Stimulated activated CD8-positive, alpha-beta memory T cell treated with anti-CD3 and anti-CD28 coated beads, Interleukin-12 subunit alpha, Interleukin-12 subunit beta, amount 100 ng/mL, for 4 hours (primary cell): ENCODE results near the gene ITGA3.

Experiments
- DNase-seq: peaks from one replicate; pipeline ENCODE4 v3.0.0-alpha.2; 2020; ENCODE audit warnings: low read depth

The ITGA3 gene

GRCh38 chr17:50110591-50111349 lies 54.9 kb downstream of the ITGA3 start:
- DNase-seq: no peak

GRCh38 chr17:50111673-50112655 lies 56.1 kb downstream of the ITGA3 start:
- DNase-seq: no peak

GRCh38 chr17:50112694-50113093 lies 56.8 kb downstream of the ITGA3 start:
- DNase-seq: no peak

GRCh38 chr17:50113624-50114320 lies 57.9 kb downstream of the ITGA3 start:
- DNase-seq: no peak

GRCh38 chr17:50114401-50114800 lies 58.5 kb downstream of the ITGA3 start:
- DNase-seq: no peak

GRCh38 chr17:50114849-50115357 lies 59.0 kb downstream of the ITGA3 start:
- no peak for DNase-seq

- no peak for DNase-seq
Measured at GRCh38 chr17:50115756-50116155, 59.8 kb downstream of the ITGA3 start.

GRCh38 chr17:50117202-50118051 lies 61.5 kb downstream of the ITGA3 start:
- DNase-seq: peak; percentile 48

GRCh38 chr17:50118076-50118827 lies 62.3 kb downstream of the ITGA3 start:
- no peak for DNase-seq

- DNase-seq: no peak
Measured at GRCh38 chr17:50118828-50119218, 62.9 kb downstream of the ITGA3 start.

GRCh38 chr17:50120475-50121253 lies 64.8 kb downstream of the ITGA3 start:
- no peak for DNase-seq

- DNase-seq: no peak
Measured at GRCh38 chr17:50122945-50123344, 67.0 kb downstream of the ITGA3 start.

- DNase-seq: no peak
Measured at GRCh38 chr17:50123649-50124349, 67.9 kb downstream of the ITGA3 start.

- no peak for DNase-seq
Measured at GRCh38 chr17:50125420-50125997, 69.6 kb downstream of the ITGA3 start.

- no peak for DNase-seq
Measured at GRCh38 chr17:50127697-50128361, 71.9 kb downstream of the ITGA3 start.

- no peak for DNase-seq
Measured at GRCh38 chr17:50128441-50129352, 72.8 kb downstream of the ITGA3 start.

- DNase-seq: no peak
Measured at GRCh38 chr17:50129353-50129727, 73.4 kb downstream of the ITGA3 start.
